NCI-H146 (cell line): ENCODE measurements around the gene FAM114A2.
"Not testable (repeated sequence)": the region's sequence is repeated elsewhere in the genome, so short reads cannot be mapped to it uniquely, and the experiment has no call there.

Experiments
- DNase-seq: peaks from one replicate; lab custom pipeline; 2025; lab: John Stamatoyannopoulos, UW

Gene FAM114A2

DNA sequence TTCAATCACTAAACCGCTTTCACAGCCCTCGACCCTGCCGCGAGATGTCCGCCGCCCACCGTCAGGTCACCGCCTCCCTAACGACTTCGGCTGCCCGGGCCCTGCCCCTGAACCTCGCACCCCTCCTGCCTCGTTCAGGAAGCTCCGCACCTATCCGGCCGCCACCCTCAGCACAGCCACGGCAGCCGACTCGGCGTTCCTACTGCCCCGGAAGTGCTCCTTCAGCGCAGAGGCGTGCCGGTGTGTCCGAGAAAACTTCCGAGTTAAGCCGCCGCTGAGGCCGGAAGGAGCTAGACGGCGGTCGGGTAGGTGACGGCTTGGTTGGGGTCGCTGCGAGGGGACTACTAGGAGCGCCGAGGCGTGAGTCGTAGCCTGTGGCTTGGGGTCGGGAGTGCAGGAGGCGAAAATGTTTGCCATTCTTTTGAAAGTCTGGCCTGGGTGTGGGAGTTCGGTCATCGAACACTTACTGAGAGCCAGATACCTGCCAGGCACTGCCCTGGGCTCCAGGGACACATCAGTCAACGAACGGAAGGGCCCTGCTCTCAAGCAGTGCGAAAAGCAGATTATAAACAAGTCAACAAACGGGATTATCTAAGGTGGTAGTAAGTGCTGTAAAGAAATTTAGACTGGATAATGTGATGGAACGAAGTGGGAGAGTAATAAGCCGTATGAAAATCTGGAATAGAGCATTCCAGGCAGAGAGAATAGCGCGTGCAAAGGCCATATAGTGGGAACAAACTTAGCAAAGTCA is at the start of gene FAM114A2, which contains the start of gene MFAP3:
Gene FAM114A2, minus strand, starts transcription at position 204 of the 751 bp plus-strand sequence. CDS start 3,957 bp downstream, outside the sequence.
Gene MFAP3, plus strand, starts transcription at position 261 of the 751 bp plus-strand sequence. CDS start 10,756 bp downstream, outside the sequence.
- DNase-seq: peak; percentile 88

DNA sequence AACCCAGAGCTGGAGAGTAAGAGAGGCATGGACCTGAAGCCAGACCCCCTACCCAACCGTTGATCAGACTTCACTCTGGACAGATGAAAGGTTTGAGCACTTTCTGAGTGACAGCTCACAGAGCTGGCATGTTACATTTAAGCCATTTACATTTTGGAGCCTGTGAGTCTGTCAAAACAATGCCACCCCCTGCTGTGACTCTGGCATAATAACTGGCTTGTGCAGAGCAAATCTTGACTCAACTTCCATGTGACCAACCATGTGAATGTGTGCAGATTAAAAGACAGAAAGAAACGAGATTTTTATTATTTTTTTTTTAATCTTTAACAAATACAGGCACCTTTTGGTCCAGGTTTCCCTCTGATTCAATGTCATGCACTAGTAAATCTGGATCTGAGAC is 48.5 kb upstream of the FAM114A2 start:
- peak; percentile 76 for DNase-seq

DNA sequence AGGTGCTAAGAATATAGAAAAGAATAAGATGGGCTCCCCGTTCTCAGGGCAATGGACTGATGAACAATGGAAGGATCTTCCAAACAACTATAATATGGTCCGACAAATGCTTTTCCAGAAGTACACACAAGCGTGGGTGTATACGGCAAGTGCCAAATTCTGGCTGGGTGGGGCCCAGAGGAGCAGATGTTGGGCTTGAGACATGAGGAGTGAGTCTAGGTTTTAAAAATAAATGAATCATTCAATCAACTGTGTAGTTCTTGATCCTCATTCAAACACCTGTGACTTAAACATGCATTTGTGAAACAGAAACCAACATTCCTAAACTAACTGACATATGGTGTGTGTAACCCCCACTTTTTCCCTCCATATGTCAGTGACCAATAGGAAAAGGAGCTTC is 47.9 kb upstream of the FAM114A2 start:
- no peak for DNase-seq

DNA sequence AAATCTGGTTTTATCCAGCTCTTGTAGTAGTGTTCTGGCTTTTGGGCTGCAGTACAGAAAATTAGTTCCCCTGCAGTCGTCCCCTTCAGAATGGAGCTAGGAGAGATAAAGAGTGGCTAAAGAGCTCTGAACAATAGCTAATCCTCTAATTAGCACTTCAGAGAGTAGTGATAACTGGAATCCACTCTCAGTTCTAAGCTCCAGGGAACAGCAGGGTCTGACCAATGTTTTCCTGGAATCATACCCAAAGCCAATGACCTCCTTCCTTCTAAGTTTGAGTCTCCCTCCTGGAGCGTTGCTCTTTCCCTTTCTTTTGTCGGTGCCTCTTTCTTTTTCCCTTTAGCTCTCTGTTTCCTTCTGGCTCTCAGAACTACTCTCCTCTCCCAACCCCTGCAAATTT is 47.4 kb upstream of the FAM114A2 start:
- peak; percentile 22 for DNase-seq

DNA sequence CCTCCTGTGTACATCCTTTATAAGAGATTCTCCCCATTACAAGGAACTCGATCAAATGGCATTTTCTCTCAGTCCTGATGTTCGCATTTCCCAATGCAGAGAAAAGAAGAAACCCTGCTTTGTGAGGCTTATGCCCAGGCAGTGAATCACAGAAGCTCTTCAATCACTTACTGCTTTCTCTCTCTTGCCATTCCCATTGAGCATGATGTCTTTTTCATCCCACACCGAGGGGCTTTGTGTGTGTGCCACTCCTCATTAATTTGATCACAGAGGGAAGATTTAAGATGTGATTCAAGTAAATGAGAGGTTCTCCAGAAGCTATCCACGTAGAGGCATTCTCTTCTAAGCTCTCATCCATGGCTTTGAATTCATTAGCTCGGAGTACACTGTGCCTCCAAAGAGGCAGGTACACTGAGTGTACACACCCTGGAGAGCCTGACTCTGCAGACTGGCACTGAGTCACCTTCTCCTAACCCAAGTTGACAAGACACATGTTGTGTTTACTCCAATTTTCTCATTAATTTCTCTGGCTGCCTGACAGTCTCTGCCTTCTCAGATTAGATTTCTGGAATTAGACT is 45.4 kb upstream of the FAM114A2 start:
- no peak for DNase-seq

DNA sequence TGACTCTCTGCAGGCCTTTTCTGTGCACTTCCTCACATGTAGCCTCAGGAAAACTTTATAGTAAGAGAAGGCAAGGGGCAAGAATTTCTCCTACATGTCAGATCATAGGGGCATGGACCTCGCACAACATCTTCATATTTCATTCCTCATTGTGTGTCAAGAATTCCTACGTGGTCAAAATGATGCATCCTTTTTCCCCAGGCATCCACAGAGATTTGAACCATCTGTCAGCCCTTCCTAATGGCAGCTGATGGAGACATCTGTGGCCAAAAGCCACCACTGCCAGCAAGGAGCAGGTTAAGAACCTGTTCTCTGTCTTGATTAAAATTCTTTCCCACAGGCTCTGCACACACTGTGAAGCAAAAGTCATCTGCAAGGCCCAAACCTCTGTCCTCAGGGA is 42.5 kb upstream of the FAM114A2 start:
- DNase-seq: no peak

DNA sequence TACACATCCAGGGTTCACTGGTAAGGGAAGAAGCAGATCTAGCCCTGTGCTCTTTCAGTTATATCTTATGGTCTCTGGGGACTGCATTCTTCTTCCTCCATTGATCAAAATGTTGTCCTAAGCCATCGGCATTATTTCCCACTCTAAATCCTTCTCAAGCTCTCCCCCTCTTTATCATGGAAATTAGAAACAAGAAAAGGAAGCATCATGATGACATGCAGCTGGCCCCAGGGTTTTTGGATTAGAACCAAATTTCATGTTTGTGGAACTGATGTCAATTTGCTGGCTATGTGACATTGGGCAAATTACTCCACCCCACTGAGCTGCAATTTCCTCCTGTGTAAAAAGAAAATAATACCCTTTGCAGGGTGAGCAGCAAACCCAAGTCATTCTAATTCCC is 39.6 kb upstream of the FAM114A2 start:
- peak; percentile 92 for DNase-seq

DNA sequence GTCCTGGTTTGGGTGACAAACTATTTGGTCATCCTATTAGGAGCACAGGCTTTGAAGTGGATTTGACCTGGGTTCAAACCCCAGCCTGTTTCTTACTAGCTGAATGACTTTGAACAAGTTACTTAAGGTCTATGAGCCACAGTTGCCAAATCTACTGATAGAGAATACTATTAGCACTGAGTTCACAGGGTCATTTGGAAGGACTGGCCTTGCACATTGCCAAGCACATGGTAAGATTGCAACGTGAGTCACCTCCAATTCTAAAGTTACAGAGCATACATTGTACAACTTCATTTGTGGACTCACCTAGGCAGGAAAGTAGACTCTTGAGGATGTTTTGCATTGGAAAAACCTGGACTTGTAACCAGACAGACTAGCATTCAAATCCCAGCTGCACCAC is 39.0 kb upstream of the FAM114A2 start:
- DNase-seq: no peak

DNA sequence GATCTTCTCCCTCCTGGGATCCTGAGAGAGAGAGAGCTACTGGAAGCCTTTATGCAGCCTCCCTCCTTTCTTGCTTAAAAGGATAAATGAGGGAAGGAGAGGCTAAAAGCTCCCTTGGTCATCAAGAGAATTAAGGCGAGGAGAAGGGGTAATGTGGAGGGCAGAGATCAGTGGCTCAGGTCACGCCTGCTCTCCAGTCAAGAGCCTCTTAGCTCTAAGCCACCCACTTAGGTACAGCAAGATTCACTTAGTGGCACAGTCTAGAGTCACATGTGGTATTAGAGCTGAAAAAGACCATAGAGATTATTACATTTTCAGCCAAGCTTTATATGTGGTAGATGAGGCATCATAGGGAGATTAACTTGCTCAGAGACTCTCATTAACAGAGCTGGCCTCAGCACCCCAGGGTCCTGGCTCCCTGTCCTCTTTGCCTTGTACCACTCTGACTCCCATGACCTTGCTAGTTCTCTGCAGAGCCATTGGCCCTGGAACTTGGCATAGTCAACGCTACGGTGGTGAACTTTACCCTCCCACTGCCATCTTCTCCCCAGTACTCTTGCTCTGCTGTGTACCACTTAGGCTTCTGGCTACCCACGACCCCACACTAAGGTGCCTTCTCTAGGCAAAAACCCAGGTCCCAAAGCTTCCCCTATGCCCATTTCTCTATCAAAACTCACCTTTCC is 37.7 kb upstream of the FAM114A2 start:
- no peak for DNase-seq

DNA sequence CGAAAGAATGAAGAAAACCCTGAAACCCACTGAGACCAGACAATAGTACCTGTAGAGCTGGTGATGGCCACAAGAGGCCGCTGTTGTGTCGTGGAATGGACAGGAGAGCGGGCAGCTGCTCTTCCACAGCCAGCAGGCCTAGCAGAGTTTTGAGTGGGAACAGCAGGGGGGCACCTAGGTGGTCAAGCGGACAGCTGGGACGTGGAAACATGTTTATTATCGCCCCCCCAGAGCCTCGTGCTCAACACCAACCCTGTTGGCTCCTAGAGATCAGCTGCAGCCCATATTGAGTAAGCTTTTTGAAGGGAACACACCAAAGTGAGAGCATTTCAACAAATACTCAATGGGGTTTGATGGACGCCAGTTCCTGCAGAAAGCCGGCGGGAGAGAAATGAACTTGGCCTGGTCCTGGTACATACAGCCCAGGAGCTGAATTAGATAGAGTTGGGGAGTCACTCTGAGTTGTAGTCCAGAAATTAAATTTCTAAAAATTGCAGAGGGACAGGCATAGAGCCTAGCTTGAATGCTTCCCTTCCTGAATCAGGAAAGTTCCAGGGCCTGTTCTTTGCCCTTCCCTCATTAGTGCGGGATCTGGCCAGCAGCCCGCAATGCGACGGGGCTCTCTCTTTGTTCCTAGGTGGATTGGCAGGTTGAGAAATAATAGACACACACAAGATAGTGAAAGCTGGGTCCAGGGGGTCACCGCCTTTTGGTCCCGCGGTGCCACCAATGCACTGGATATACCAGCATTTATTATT is 33.9 kb upstream of the FAM114A2 start:
- peak; percentile 65 for DNase-seq

DNA sequence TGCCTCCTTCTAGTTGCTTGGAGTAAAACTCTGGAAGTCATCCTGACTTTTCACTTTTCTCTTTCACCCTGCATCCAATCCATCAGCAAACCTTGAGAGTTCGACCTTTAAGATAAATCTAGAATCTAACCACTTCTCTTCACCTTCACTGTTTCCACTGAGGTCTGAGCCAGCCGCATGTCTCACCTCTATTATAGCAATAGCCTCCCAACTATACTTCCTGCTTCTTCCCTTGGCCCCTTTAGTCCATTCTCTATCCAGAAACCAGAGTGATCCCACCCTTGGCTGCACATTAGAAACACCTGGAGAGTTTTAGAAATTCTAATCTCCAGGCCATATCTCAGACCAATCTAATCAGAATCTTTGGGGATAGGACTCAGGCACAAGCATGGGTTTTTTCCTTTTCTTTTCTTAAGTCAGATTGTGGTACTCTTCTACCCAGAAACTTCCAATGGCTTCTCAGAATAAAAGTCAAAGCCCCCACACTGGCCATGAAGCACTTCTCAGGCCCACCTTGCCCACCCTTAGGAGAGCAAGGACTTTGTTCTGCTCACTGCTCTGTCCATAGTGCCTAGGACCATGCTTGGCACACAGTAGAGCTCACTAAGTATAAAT is 33.2 kb upstream of the FAM114A2 start:
- no peak for DNase-seq

DNA sequence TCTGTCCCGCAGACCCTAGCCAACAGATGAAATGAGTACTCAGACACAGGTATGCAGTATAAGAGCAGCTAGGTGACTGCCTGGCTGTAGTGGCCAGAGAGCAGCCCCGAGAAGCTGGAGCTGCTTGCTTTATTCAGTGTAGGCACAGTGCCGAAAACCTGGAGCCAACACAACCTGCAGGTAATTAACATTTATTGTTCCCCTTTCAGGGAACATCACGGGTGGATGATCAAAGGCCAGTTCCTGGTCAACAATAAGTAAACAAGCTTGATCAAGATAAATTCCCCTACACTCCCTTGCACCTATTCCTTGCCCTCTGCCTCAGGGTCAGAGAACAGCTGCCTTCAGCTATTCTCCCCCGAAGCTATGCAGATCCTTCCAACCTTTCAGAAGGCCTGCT is 31.1 kb upstream of the FAM114A2 start:
- not testable (repeated sequence) for DNase-seq

DNA sequence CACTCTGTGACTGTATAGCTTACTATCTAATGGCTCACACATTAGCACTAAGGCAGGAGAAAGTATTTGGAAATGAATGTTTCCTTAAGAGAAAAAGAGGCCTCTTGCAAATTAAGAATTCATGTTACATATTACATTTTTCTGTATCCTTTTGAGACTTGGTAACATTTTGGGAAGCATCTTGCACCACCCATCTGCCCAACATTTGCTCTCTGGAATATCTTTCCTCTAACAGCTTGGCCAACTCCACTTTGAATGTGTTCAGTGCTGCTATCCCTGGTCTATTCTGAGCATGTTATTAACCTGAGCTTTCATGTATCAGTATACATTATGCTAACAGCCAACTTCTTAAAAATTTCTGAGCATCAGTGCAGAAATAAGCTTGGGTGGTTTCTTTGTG is 27.3 kb upstream of the FAM114A2 start:
- no peak for DNase-seq

DNA sequence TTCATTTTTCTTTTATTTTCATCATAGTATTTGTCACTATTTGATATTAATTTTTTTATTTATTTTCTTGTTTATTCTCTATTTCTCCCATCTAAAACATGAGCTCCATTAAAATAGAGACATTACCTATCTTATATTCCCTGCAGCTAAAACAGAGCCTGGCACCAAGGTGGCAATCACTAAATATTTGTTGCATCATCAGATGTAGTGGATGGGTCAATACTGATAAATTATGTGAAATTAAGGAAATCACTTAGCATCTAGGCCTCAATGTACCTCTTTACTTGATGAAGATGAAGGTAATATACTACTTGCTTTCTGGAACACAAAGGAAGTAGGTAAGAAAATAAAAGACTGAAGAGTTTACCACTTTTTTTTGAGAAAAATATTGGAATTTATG is 24.7 kb upstream of the FAM114A2 start:
- DNase-seq: no peak

DNA sequence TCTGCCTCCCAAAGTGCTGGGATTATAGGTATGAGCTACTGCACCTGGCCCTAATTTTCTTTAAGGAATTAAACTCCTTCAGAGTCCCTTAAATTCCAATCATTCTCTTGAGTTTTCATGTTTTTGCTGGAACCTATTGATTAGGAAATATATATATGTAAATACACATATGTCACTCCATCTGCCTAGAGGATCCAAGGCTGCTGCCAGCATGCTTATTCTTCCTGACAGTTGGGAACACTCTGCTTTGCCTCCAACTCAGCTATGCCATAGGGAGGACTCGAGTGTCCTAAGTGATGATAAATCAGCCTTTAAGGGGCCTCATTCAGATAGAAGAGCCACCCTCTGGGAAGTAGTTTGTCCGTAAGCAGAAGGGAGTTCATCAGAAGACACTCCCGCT is 21.9 kb upstream of the FAM114A2 start:
- no peak for DNase-seq

DNA sequence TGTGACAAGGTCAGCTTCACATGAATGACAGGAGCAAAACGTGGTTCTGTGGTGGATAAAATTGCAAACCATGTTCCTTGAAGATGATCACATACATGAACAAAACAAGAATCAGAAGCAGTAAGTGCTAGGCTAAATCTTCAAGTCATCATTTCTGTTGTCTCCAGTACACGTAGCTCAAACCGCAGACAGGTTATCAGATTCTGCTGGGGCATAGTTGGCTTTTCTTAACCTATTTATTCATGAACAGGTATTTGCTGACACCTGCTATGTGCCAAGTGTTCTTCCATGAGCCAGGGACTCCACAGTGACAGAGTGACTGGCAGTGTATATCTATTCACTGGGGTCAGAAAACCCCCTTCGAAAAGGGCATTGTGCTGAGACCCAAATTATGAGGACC is 20.9 kb upstream of the FAM114A2 start:
- no peak for DNase-seq

DNA sequence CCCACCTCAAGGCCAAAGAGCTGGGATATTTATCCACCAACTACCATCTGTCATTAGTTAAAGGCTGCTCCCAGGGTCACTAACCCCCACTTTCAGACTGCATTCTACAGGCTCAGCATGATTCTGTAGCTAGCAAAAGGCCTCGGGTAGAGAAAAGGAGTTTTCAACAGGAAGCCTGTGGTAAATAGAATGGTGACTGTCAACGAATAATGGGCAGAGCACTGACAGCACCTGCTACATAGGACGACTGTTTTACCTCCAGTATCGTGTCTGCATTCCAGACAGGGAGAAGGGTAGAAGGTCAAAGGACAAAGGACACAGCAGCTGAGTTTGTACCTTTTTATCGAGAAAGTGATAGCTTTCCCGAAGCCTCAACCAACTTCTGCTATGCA is 20.3 kb upstream of the FAM114A2 start:
- no peak for DNase-seq

DNA sequence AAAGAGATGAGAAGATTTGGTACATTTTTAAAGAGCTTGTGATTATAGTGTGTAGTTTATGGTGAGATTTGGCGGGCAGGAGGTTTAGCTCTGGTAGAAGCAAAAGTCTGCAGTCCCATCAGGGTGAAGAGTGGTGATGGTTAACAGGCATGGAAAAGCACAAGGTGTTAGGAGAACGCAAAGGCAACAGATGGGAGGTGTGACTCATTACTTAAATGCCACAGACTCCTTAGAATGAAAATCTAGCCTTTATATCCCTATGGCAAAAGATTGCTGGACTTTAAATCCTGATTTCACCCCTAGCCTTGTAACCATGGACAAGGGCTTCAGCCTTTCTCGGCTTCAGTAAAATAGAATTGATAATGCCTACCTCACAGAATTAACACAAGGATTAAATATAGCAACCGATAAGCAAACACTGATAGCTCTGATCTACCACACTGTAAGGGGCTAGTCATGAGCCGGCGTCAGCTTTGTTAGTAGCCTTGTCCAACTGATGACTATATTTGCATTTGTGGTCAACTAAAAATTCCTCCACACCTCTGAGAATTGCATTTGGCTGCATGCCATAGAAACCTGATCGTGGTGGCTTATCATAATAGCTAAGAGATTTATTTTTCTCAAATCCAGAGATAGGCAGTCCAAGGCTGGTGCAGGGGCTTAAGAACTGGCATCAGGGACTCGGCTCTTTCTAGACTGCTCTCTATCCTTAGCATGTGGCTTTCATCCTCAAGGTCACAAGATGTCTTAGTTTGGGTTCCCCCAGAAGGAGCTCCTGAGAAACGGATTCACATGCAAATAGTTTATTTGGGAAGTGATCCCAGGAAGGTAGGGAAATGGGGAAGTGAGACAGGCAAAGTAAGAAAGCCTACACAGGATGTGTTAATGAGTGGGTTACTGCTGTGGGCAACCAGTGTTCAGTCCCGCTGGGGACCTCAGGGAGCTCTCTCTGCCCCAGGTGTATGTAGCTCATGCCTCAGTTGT is 19.6 kb upstream of the FAM114A2 start:
- DNase-seq: peak; percentile 3

DNA sequence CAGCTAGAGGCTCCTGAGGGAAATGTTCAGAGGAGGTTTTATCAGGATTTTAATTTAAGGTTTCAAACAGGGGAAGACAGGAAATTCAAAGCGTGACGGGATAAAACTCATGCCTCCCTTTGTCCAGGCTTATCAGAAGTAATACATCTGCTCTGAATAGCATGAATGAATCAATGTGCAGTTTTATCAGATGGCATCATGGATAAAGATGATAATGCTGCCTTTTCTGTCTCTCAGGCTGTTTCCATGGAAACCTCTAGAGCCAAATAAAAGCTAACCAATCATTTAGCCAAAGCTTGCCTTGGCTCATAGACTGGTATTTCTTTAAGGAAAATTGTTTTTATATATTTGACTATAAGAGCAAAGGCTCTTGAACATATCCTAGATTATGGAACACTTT is 16.5 kb upstream of the FAM114A2 start:
- no peak for DNase-seq

DNA sequence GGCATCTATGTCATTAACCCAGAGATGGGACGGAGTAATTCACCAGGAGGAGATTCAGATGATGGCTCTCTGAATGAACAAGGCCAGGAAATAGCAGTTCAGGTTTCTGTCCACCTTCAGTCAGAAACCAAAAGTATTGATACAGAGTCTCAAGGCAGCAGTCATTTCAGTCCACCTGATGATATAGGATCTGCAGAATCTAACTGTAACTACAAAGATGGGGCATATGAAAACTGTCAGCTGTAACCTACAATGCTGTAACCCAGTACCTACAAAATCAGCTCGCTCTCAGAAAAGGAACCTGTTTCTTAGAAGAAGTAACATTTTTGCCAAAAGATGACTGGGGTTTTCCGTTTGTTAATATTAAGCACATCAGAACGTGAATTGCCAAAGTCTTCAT is 14.8 kb upstream of the FAM114A2 start:
- no peak for DNase-seq

DNA sequence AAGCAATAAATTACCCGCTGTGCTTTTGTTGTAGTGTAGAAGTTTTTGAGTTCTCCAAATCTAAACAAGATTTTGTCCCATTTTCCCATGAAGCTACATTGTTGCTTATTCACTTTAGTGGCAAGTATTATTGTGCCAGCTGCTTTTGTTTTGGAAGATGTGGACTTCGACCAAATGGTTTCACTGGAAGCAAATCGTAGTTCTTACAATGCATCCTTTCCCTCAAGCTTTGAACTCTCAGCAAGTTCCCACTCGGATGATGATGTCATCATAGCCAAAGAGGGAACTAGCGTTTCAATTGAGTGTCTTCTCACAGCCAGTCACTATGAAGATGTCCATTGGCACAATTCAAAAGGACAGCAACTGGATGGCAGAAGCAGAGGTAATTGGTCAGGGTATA is 10.9 kb upstream of the FAM114A2 start:
- no peak for DNase-seq
